ENCODE results near the gene ADAMTS15. TPM values are rescaled to one million over a fixed set of nuclear protein-coding genes. Genes with fewer than 3 reads are reported as not detected.

Gene ADAMTS15
- total RNA-seq, 2 experiments from 2014 or later = not detected

GRCh38 chr11:130457623-130458409, 9.4 kb downstream of the ADAMTS15 start:
- Mint-ChIP-seq H3K27me3 (peaks cover 7% of the 10 kb centered on the region), H3K27ac (no peak overlapping the region), H3K4me1 (ENCODE audit: low read depth) (no peaks in the 10 kb centered on the region), H3K4me3 (no peak overlapping the region), H3K9me3 (no peaks in the 10 kb centered on the region), H3K36me3 (ENCODE audit: low read depth) (no peaks in the 10 kb centered on the region)
- TF ChIP-seq, protein P1, sequence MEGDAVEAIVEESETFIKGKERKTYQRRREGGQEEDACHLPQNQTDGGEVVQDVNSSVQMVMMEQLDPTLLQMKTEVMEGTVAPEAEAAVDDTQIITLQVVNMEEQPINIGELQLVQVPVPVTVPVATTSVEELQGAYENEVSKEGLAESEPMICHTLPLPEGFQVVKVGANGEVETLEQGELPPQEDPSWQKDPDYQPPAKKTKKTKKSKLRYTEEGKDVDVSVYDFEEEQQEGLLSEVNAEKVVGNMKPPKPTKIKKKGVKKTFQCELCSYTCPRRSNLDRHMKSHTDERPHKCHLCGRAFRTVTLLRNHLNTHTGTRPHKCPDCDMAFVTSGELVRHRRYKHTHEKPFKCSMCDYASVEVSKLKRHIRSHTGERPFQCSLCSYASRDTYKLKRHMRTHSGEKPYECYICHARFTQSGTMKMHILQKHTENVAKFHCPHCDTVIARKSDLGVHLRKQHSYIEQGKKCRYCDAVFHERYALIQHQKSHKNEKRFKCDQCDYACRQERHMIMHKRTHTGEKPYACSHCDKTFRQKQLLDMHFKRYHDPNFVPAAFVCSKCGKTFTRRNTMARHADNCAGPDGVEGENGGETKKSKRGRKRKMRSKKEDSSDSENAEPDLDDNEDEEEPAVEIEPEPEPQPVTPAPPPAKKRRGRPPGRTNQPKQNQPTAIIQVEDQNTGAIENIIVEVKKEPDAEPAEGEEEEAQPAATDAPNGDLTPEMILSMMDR (IDR thresholded peaks at IDR 0.05) = no peak
- ChIA-PET POLR2A (no interaction called here), CTCF (no interaction called here)
- intact Hi-C loops (cut with micrococcal nuclease) = no loop called here
- ATAC-seq = no peak
- DNase-seq = no peak

- CTCF ChIA-PET = no interaction called here
- DNase-seq = no peak
- intact Hi-C loops (cut with micrococcal nuclease) = no loop called here
- H3K36me3 Mint-ChIP-seq (ENCODE audit: low read depth) = no peaks in the 10 kb centered on the region
- H3K27me3 Mint-ChIP-seq = peaks cover 7% of the 10 kb centered on the region
- TF ChIP-seq, protein P1 (IDR thresholded peaks at IDR 0.05) = no peak
- no peak overlapping the region for H3K4me3 Mint-ChIP-seq
- no peak for ATAC-seq
- POLR2A ChIA-PET = no interaction called here
- no peaks in the 10 kb centered on the region for H3K9me3 Mint-ChIP-seq
- no peak overlapping the region for H3K27ac Mint-ChIP-seq
- H3K4me1 Mint-ChIP-seq (ENCODE audit: low read depth) = no peaks in the 10 kb centered on the region
Observed at GRCh38 chr11:130458410-130458729, 9.9 kb downstream of the ADAMTS15 start.

- ChIA-PET POLR2A (no interaction called here), CTCF (no interaction called here)
- H3K4me3 Mint-ChIP-seq = no peak overlapping the region
- H3K9me3 Mint-ChIP-seq = no peaks in the 10 kb centered on the region
- TF ChIP-seq, protein P1 (IDR thresholded peaks at IDR 0.05) = no peak
- no peak overlapping the region for H3K27ac Mint-ChIP-seq
- ATAC-seq = no peak
- no peaks in the 10 kb centered on the region for H3K36me3 Mint-ChIP-seq (ENCODE audit: low read depth)
- intact Hi-C loops (cut with micrococcal nuclease) = no loop called here
- no peaks in the 10 kb centered on the region for H3K4me1 Mint-ChIP-seq (ENCODE audit: low read depth)
- no peak for DNase-seq
- peaks cover 3% of the 10 kb centered on the region for H3K27me3 Mint-ChIP-seq
Observed at GRCh38 chr11:130459521-130459920, 11.1 kb downstream of the ADAMTS15 start.

DNA sequence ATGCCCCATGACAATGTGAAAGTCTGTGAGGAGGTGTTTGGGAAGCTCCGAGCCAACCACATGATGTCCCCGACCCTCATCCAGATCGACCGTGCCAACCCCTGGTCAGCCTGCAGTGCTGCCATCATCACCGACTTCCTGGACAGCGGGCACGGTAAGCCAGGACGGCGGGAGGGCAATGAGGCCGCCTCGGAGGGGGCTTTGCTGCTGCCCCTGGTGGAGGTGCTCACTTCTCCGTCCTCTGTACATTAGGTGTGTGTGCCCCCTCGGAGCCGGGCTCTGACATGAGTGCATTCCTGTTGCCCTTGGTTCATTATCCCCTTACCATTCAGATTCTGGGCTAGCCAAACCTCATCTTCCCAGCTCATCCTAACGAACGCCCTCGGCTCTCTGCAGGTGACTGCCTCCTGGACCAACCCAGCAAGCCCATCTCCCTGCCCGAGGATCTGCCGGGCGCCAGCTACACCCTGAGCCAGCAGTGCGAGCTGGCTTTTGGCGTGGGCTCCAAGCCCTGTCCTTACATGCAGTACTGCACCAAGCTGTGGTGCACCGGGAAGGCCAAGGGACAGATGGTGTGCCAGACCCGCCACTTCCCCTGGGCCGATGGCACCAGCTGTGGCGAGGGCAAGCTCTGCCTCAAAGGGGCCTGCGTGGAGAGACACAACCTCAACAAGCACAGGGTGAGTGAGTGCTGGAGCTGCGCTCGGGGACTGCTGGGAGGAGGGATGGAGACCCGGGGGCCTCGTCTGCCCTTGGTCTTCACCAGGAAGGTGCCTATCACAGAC, 13.8 kb downstream of the ADAMTS15 start:
- Mint-ChIP-seq H3K36me3 (ENCODE audit: low read depth) (no peaks in the 10 kb centered on the region), H3K4me1 (ENCODE audit: low read depth) (no peaks in the 10 kb centered on the region)

More for the DNA sequence above, 13.8 kb downstream of the ADAMTS15 start:
- POLR2A ChIA-PET = no interaction called here
- peaks cover 2% of the 10 kb centered on the region for H3K27me3 Mint-ChIP-seq
- TF ChIP-seq, protein P1 (IDR thresholded peaks at IDR 0.05) = no peak
- intact Hi-C loops (cut with micrococcal nuclease) = no loop called here
- no peaks in the 10 kb centered on the region for H3K9me3 Mint-ChIP-seq
- CTCF ChIA-PET = interaction anchor here (0.9 to 1.7 kb wide), 2 partner anchors 28 to 94 kb away, joined by 3 to 7 read pairs; no protein-coding TSS in a partner anchor
- ATAC-seq = no peak
- no peak for DNase-seq
- H3K4me3 Mint-ChIP-seq = no peak overlapping the region
- no peak overlapping the region for H3K27ac Mint-ChIP-seq
